HG03378 (cell line): ENCODE results near the gene SH3GL1.

Experiments
- ATAC-seq: cut with Tn5 transposase; IDR thresholded peaks from one replicate; pipeline ENCODE4 v1.9.1; 2021; ENCODE audit warnings: mild to moderate bottlenecking, moderate library complexity; ENCODE audit not compliant: unreplicated experiment

The SH3GL1 gene

DNA sequence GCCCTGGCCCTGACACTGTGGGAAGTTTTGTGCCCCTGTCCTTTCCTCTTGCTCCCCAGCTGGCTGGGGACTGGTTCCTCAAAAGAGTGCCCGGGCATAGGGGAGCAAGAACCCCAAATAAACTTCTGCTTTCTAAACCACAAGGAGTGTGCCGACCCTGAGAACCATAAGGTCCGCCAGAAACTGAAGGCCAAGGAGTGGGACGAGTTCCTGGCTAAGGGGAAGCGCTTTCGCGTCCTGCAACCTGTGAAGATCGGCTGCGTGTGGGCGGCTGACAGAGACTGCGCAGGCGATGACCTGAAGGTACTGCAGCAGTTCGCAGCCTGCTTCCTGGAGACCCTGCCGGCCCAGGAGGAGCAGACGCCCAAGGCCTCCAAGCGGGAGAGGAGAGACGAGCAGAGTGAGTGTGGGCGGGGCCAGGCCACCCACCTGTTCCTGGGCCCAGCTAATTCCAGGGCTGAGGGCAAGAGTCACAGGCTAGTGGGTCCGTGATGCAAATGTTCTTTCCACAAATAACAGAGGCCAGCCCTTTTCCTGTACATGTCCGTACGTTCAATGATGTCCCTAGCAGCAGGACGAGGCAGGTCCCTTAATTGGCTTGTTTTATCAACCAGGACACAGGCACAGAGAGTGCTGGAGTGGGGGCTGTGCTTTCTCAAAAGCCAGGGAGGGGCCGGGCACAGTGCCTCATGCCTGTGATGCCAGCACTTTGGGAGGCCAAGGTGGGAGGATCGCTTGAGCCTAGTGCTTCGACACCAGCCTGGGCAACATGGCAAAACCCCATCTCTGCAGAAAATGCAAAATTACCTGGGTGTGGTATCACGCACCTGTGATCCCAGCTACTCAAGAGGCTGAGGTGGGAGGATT lies 31.7 kb upstream of the SH3GL1 start:
- ATAC-seq: no peak

- no peak for ATAC-seq
These were observed 30.9 kb upstream of the SH3GL1 start for GRCh38 chr19:4431296-4431695.

- ATAC-seq: no peak
These were observed 30.4 kb upstream of the SH3GL1 start for GRCh38 chr19:4430760-4431159.

DNA sequence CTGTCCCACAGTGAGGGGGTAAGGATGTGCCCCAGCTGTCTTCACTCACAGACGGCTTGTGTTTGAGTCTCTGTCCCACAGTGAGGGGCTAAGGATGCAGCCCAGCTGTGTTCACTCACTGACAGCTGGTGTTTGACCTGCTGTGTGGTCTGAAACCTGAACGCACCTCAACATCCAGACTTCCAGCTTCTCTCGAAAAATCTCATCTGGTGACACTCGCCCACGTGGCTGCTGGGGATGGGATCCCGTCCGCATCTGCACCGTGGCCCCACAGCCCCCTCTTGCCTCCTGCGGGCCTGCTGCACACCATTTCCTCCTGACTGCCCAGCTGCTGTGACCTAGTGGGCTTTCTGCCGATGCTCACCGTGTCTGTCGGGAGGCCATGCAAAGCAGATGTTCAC lies 29.4 kb upstream of the SH3GL1 start:
- ATAC-seq: no peak

- ATAC-seq: no peak
These were observed 28.9 kb upstream of the SH3GL1 start for GRCh38 chr19:4429256-4429655.

DNA sequence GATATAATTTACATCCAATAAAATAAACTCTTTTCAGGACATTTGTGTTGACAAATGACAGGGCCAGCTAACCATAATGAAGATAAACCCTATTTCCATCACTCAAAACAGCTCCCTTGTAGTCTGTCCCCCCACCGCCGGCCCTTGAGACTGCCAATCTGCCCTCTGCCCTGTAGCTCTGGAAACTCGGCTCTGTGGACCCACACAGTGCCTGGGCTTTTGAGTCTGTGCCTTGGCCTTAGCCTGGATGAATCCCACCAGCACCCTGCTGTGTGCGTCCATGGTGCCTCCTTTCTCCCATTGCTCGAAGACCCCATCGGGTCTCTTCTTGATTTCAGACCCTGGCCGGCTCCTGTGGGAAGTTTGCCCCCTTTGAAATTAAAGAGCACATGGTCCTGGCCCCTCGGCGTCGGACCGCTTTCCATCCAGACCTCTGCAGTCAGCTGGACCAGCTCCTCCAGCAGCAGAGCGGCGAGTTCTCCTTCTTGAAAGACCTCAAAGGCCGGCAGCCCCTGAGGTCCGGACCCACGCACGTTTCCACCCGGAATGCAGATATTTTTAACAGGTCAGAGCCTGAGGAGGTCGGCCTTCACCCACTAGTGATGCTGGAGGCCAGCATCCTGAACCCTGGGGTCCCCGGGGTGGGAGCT lies 28.1 kb upstream of the SH3GL1 start:
- no peak for ATAC-seq

DNA sequence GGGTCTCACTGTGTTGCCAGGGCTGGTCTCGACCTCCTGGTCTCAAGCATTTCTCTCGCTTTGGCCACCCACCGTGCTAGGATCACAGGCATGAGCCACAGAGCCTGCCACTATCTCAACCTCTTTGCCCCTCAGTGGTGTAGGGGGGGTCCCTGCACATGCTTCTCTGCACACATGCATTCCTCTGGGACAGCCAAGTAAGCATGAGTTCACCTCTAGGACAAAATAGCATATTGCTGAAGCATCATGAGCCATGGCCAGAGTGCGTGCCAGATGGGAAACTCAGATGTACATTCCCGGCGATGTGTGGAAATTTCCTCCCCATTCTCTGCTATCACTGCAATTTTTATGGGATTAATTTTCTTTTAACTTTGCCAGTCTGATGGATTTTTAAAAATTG lies 25.2 kb upstream of the SH3GL1 start:
- no peak for ATAC-seq

DNA sequence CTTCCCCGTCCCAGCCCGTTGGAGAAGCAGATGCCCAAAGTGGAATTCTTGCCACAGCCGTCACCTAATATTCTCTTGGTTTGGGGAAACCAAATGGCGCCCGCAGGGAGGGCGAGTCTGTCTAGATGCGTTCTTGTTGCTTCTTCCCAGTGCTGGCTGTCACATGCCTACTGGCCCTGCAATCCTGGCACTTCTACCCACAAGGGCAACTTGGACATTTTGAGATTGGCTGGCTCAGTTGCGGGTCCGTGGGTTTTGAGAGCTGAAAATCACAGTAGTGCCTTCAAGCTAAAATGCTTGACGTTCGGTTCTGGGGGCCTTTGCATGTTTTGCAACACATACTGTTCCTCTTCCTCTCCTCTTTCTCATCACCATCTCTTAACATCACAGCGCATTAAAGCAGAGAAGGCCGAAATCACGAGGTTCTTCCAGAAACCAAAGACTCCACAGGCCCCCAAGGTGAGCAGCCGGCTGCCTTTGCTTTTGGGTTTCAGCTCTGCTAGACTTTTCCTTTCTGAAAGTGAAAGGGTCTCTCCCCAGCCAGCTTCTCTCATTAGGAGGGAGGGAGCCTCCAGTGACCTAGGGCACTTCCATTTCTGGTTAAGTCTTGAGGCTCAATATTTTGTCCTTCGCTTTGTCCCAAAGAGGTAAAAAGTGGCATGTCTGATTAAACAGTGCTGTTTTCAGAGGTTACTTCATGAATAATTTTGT lies 23.2 kb upstream of the SH3GL1 start:
- no peak for ATAC-seq

GRCh38 chr19:4416268-4416667 lies 15.9 kb upstream of the SH3GL1 start:
- no peak for ATAC-seq

GRCh38 chr19:4415352-4415751 lies 15.0 kb upstream of the SH3GL1 start:
- ATAC-seq: no peak

GRCh38 chr19:4414800-4415321 lies 14.5 kb upstream of the SH3GL1 start:
- no peak for ATAC-seq

- ATAC-seq: no peak
These were observed 13.9 kb upstream of the SH3GL1 start for GRCh38 chr19:4414144-4414799.

DNA sequence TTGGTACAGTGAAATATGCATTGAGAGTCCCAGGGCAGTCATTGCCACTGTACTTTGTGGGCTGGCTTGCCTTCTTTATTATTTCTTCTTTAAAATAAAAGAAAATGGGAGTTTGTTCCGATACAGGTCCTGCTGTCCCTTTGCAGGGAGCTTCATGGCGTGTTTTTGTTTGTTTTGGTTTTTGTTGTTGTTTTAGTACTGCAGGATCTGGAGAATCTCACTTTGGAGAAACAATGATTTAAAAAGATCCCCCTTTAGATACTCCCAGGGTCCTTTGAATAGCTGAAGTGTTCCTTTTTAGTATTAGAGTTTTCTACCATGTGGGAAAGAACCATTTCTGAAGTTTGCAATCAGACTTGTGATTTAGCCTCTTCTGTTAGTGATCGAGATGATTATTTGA lies 13.2 kb upstream of the SH3GL1 start:
- no peak for ATAC-seq

DNA sequence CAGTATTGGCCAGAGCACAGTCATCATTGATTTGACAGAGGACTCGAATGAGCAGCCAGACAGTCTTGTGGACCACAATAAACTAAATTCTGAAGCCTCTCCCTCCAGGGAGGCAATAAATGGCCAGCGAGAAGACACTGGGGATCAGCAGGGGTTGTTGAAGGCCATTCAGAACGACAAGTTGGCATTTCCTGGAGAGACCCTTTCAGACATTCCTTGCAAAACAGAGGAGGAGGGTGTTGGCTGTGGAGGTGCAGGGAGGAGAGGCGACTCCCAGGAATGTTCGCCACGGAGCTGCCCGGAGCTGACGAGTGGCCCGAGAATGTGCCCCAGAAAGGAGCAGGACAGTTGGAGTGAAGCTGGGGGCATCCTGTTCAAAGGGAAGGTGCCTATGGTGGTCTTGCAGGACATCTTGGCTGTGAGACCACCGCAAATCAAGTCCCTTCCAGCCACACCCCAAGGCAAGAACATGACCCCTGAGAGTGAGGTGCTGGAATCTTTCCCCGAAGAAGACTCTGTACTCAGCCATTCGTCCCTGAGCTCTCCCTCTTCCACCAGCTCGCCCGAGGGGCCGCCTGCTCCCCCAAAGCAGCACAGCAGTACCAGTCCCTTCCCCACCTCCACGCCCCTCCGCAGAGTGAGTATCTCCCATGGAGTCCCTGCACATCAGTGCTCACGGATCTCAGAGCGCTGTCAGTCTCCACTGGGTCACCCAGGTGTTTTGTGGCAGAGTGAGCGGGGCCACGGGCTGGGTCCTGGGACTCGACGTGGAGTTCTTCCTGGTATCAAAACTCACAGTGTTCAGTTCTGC lies 9.0 kb upstream of the SH3GL1 start:
- no peak for ATAC-seq

GRCh38 chr19:4406626-4407025 lies 6.3 kb upstream of the SH3GL1 start:
- ATAC-seq: no peak

- ATAC-seq: no peak
These were observed 5.6 kb upstream of the SH3GL1 start for GRCh38 chr19:4405977-4406376.

DNA sequence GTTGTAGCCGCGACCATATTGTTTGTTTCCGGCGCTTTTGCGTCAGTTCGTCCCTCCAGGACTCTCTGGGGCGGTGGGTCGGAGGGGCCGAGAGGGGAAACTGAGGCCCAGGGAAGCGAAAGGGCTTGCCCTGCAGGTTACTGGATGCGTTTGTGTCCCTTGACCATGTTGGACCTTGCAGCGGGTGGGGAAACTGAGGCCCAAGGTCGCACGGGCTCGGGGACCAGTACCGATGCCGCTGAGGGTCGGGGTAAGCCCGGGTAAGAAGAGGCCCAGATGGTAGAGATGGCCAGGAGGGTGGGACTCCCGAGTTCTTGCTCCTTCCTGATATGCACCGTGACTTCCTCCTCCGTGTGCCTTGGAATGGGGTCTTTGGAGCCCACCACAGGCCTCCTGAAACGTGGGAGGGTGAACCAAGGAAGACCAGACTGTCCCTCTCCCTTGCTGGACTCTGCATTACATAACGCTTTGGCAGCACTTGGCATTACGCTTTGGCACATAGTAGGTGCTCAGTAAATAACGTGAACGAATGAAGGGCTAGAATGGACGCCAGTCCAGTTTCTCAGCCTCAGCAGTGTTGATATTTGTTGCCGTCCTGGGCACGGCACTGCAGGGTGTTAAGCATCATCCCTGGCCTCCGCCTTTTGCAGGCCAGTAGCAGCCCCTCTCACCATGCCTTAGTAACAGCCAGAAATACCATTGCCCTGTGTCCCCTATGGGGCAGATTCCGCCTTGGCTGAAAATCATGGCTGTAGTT lies 2.8 kb upstream of the SH3GL1 start:
- no peak for ATAC-seq

GRCh38 chr19:4402171-4403004 lies 2.0 kb upstream of the SH3GL1 start, which contains the start of gene CHAF1A:
TSS of gene CHAF1A (plus strand) at chr19:4402640. CDS start at chr19:4402763, 123 bp downstream.
- ATAC-seq: peak; percentile 74
